ENCODE data around the gene CALHM1. TPM values are rescaled to one million over a fixed set of nuclear protein-coding genes. Genes with fewer than 3 reads are reported as not detected.
A peak's percentile ranks its signal among the peaks of the same experiment; 100 is the strongest.

Gene CALHM1
- total RNA-seq, 1 donor from 2014 or later, result not detected

DNA sequence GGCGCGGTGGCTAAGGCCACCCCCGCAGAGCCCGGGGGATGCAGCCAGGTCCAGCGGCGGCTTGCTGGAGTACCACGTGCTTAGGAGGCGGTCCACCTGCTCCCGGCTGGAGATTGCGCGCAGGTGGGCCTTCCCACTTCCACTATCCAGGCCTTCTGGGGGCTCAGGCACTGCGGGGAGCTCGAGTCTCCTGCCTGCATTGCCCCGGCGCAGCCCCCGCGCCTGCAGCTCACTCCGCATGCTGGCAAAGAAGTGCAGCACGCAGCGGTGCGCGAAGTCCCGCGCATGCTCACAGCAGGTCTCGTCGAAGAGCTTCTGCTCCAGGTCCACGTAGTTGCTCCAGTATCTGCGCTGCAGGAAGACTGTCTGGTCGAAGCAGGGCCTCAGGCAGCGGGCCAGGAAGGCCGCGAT, 14.6 kb upstream of the CALHM1 start:
- Mint-ChIP-seq H3K36me3 (no peaks in the 10 kb centered on the region), H3K4me3 (no peak overlapping the region), H3K27me3 (peaks cover 5% of the 10 kb centered on the region), H3K27ac (no peak overlapping the region), H3K4me1 (ENCODE audit: unreplicated experiment) (peaks cover 5% of the 10 kb centered on the region), H3K9me3 (no peaks in the 10 kb centered on the region)
- TF ChIP-seq, protein P1, sequence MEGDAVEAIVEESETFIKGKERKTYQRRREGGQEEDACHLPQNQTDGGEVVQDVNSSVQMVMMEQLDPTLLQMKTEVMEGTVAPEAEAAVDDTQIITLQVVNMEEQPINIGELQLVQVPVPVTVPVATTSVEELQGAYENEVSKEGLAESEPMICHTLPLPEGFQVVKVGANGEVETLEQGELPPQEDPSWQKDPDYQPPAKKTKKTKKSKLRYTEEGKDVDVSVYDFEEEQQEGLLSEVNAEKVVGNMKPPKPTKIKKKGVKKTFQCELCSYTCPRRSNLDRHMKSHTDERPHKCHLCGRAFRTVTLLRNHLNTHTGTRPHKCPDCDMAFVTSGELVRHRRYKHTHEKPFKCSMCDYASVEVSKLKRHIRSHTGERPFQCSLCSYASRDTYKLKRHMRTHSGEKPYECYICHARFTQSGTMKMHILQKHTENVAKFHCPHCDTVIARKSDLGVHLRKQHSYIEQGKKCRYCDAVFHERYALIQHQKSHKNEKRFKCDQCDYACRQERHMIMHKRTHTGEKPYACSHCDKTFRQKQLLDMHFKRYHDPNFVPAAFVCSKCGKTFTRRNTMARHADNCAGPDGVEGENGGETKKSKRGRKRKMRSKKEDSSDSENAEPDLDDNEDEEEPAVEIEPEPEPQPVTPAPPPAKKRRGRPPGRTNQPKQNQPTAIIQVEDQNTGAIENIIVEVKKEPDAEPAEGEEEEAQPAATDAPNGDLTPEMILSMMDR (conservative IDR thresholded peaks at IDR 0.05), result no peak
- DNase-seq (ENCODE audit: extremely low spot score, unreplicated experiment), result no peak

DNA sequence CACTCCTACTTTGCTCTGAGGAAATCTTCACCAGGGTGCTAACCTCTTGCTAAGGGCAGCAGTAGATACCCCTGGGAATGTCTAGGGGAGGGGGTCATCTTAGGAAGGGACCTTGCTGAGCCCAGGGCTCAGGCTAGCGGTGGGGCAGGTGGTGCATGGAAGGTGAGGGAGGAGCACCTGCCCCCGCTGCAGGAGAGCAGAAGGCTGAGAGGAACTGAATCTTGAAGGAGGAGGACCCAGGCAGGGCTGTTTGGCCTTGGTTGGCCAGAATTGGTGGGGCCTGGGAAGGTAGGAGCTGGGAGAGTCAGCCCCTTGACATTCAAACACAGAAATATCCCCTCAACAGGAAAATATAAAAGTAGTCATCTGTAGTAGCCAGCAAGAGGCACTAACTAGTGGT, 13.3 kb upstream of the CALHM1 start:
- Mint-ChIP-seq H3K27me3 (peaks cover 5% of the 10 kb centered on the region), H3K36me3 (no peaks in the 10 kb centered on the region), H3K27ac (no peak overlapping the region), H3K4me1 (ENCODE audit: unreplicated experiment) (peaks cover 6% of the 10 kb centered on the region), H3K9me3 (no peaks in the 10 kb centered on the region), H3K4me3 (no peak overlapping the region)
- TF ChIP-seq, protein P1 (conservative IDR thresholded peaks at IDR 0.05), result no peak
- DNase-seq (ENCODE audit: extremely low spot score, unreplicated experiment), result no peak

DNA sequence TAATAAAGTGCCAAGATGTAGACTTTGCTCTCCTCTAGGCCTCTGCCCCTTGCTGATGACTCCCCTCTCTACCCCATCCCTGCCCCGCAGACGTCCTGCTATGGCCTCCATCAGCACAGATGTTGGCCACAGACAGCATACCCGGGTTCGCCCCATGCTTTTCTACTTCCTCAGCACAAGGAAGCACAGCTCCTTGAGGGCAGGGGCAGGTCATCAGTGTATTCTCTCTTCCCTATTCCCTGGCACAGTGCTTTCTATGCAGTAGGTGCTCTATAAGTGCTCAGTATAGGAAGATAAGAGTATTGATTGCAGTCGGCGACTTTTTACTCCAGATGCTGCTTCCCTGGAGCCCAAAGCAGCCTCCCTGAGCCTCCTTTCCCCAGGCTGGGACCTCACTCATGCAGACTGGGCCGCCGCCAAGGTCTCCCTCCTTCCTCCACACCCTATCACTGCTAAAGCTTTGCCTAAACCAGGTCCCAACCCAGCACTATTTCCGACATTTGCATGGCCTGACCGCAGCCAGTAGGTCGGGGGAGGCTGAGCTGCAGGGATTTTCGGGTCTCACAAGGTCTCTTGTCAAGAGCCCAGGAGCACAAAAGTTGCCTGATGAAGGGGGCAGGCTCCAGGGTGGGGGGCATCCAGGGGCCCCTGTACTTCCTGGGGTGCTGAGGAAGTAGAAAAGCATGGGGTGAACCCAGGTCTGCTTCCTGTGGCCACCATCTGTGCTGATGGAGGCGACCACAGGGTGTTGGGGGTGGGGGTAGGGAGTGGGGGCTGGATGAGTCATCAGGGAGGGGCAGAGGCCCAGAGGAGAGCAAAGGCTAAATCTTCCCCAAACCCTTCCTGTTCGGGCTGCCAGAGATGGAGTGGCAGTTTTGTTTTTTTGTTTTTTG, 12.3 kb upstream of the CALHM1 start:
- Mint-ChIP-seq H3K9me3 (no peaks in the 10 kb centered on the region), H3K4me1 (ENCODE audit: unreplicated experiment) (peaks cover 12% of the 10 kb centered on the region), H3K36me3 (no peaks in the 10 kb centered on the region), H3K27me3 (peaks cover 5% of the 10 kb centered on the region), H3K27ac (no peak overlapping the region), H3K4me3 (no peak overlapping the region)
- no peak for DNase-seq (ENCODE audit: extremely low spot score, unreplicated experiment)
- TF ChIP-seq, protein P1 (conservative IDR thresholded peaks at IDR 0.05), result no peak

DNA sequence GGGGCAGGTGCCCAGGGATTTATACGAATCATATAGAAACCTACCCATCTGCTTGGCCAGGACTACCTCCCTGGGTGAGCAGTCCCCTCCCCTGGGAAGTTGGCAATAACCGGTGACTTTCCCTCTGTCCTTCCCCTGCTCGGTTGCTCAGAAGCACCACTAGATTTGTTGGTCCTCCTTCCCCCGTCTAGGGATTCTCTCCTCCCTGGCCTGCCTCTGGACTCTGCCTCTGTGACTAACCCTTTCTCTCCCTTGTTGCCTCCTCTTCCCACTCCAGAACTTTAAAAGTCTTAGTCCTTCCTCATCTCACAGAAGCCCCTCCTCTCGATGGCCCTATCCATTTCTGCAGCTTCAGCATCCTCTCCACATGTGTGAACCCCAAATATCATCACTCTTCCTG, 10.5 kb upstream of the CALHM1 start:
- peaks cover 5% of the 10 kb centered on the region for H3K27me3 Mint-ChIP-seq
- no peaks in the 10 kb centered on the region for H3K9me3 Mint-ChIP-seq
- DNase-seq (ENCODE audit: extremely low spot score, unreplicated experiment), result no peak
- no peaks in the 10 kb centered on the region for H3K36me3 Mint-ChIP-seq
- peak overlapping the region; percentile 4 for H3K27ac Mint-ChIP-seq
- TF ChIP-seq, protein P1 (conservative IDR thresholded peaks at IDR 0.05), result no peak
- no peak overlapping the region for H3K4me3 Mint-ChIP-seq
- peaks cover 12% of the 10 kb centered on the region for H3K4me1 Mint-ChIP-seq (ENCODE audit: unreplicated experiment)

DNA sequence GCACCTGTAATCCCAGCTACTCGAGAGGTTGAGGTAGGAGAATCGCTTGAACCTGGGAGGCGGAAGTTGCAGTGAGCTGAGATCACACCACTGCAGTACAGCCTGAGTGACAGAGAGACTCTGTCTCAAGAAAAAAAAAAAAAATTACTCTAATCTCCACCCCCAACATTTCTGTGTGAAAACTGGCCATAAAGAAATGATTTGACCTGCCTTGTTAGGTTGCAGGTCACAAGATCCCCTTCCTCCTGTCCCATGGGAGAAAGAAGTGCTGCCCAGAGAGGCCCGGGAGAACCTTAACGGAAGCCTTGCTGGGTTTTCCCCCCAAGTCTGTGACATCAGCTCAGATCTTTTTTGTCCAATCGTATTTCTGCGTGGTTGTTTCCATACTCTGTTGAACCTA, 8.7 kb upstream of the CALHM1 start:
- no peak for DNase-seq (ENCODE audit: extremely low spot score, unreplicated experiment)
- no peak overlapping the region for H3K27ac Mint-ChIP-seq
- no peak overlapping the region for H3K4me3 Mint-ChIP-seq
- TF ChIP-seq, protein P1 (conservative IDR thresholded peaks at IDR 0.05), result no peak
- peaks cover 12% of the 10 kb centered on the region for H3K4me1 Mint-ChIP-seq (ENCODE audit: unreplicated experiment)
- H3K9me3 Mint-ChIP-seq, result no peaks in the 10 kb centered on the region
- H3K36me3 Mint-ChIP-seq, result no peaks in the 10 kb centered on the region
- peaks cover 5% of the 10 kb centered on the region for H3K27me3 Mint-ChIP-seq

All from type B pancreatic cell (in vitro differentiated cells).